GM21447 (cell line): ENCODE results near the gene GNG7.
A peak's percentile ranks its signal among the peaks of the same experiment; 100 is the strongest.
"Not testable (repeated sequence)": the region's sequence is repeated elsewhere in the genome, so short reads cannot be mapped to it uniquely, and the experiment has no call there.

Experiments used
- ATAC-seq: cut with Tn5 transposase; IDR thresholded peaks from one replicate; pipeline ENCODE4 v1.9.1; 2021; ENCODE audit not compliant: unreplicated experiment

The GNG7 gene

DNA sequence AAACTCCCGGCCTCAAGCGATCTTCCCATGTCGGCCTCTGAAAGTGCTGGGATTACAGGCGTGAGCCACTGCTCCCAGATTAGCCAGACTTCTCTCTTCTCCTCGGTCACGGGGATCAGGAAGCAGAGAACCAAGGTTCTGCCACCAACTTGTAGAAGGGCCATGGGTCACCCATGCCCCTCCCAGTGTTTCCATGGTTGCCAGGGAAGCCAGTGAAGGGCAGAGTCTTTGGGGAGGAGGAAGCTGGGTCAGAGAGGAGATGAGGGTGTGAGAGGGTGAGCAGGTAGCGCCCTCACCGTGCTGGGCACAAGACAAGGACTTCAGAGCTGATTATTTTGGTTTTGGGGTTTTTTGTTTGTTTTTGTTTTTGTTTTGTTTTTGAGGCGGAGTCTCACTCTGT, 77.1 kb downstream of the GNG7 start:
- ATAC-seq, result no peak

DNA sequence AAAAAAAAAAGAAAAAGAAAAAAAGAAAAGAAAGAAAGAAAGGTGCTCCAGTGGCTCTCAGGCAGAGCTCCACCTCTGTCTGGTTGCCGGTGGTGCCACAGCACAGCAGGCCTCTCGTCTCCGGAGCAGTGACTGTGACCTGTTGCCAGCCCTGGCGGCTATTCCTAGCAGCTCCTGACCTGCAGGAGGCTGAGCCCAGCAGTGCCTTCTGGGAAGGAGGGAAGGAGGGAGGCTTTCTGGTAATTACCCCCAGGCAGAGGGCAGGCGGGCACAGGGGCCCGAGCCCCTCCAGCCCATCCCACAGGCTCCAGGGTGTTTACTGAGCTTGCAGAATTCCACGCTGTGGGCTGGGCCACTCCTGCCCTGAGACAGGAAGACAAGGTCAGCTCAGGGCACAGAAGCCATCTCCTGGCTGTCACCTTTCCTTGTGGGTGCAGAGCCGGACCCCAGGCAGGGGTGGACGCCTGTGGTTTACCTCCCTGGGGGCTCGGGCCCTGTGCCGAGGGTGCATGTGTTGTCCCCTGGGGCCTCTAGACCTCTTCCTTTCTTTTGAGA, 77.9 kb downstream of the GNG7 start:
- ATAC-seq, result no peak

DNA sequence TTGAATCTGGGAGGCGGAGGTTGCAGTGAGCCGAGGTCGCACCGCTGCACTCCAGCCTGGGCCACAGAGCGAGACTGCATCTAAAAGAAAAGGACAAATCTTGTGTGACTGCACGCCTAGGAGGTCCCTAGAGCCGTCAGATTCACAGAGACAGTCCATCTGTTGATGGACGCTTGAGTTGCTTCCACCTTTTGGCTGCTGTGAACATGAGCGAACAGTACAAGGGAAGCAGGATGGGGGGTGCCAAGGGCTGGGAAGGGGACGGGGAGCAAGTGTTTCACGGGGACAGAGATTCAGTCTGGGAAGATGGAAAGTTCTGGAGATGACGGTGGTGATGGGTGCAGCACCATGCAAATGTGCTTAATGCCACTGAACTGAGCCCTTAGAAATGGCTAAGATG, 78.7 kb downstream of the GNG7 start:
- ATAC-seq, result no peak

- not testable (repeated sequence) for ATAC-seq
Observed at GRCh38 chr19:2622371-2622961, 80.0 kb downstream of the GNG7 start.

- ATAC-seq, result no peak
Observed at GRCh38 chr19:2619076-2619475, 83.4 kb downstream of the GNG7 start.

- no peak for ATAC-seq
Observed at GRCh38 chr19:2618611-2619010, 83.9 kb downstream of the GNG7 start.

DNA sequence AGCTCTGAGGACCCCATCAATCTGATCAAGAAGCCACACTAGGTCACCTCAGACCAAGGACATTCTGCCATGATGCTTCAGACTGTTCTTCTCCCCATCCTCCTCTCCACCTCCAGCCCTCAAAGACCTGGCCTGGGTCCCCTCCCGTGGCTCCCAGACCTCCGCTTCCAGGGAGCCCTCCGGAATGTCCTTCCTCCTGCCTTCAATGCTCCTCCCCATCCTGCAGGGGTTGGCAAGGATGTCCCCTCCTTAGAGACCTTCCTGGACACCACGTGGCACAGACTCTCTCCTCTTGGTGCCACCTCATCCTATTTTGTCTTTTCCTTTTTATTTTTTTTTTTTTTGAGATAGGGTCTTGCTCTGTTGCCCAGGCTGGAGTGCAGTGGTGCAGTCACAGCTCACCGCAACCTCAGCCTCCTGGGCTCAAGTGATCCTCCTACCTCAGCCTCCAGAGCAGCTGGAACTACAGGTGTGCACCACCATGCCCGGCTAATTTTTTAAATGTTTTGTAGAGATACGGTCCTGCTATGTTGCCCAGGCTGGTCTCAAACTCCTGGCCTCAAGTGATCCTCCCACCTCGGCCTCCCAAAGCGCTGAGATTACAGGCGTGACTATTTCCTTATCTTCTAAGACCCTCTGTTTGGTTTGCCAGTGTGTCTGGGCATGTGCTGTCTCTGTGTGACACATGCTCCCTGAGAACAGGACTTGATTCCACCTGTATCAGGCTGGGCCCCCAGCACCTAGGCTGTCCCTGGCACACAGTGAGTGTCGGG, 84.9 kb downstream of the GNG7 start:
- no peak for ATAC-seq

DNA sequence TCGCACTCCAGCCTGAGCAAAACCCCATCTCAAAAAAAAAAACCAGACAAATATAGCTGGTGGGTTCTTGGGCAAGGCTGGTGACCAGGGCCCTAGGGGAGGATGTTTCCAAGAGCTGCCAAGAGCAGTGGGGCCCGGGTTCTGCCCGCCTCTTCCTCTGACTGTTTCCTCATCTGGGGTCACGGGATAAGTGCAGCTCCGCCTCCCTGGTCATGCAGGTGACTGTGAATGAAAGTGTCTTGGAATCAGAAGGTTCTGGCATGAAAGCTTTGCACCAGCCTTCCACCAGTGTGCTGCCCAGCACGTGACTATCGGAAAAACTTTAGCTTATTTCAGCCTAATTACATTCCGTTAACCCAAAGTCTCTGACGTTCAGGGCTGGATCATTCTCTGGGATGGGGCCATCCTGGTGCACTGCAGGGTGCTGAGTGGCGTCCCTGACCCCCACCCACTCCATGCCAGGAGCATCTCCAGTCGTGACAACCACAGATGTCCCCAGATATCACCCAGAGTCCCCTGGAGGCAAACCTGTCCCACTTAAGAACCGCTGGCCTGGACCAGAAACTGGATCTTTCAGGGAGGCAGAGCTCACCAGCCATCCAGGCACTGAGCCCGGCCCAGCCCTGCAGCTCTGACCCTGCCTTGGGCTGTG, 85.6 kb downstream of the GNG7 start:
- ATAC-seq, result no peak

GRCh38 chr19:2615782-2616181, 86.7 kb downstream of the GNG7 start:
- no peak for ATAC-seq

DNA sequence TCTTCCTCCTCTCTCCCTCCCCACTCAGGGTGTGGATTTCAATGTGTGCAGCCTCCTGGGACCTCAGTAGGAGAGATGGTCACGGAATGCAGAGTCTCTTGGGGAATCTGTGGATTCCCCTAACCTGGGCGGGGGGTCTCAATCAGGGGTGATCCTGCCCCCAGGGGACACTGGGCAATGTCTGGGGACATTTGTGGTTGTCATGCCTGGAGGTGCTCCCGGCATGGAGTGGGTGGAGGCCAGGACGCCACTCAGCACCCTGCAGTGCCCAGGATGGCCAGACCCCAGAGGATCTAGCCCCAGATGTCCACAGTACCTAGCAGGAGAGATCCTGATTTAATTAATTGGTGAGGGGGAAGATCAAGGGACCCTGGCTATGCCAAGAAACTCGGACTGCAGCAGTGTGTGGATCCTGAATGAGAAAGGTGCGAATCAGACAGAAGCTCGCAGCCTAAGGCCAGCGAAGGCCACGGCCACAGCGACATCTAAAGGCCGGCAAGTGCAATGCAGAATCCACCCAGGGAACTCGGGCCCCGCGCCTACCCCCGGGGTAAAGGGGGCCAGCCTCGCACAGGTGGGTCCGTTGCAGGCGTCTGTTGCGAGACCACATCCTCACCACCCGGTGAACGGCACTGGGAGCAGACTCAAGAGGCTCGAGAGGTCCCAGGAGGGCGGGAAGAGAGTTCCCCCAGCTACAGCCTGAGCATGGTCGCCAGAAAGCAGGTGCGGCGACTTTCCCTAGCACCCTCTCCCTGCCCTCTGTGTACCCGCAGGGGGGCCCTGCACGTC, 88.8 kb downstream of the GNG7 start:
- ATAC-seq, result no peak

- no peak for ATAC-seq
Observed at GRCh38 chr19:2612619-2613249, 89.8 kb downstream of the GNG7 start.

GRCh38 chr19:2611483-2612464, 90.7 kb downstream of the GNG7 start:
- no peak for ATAC-seq

DNA sequence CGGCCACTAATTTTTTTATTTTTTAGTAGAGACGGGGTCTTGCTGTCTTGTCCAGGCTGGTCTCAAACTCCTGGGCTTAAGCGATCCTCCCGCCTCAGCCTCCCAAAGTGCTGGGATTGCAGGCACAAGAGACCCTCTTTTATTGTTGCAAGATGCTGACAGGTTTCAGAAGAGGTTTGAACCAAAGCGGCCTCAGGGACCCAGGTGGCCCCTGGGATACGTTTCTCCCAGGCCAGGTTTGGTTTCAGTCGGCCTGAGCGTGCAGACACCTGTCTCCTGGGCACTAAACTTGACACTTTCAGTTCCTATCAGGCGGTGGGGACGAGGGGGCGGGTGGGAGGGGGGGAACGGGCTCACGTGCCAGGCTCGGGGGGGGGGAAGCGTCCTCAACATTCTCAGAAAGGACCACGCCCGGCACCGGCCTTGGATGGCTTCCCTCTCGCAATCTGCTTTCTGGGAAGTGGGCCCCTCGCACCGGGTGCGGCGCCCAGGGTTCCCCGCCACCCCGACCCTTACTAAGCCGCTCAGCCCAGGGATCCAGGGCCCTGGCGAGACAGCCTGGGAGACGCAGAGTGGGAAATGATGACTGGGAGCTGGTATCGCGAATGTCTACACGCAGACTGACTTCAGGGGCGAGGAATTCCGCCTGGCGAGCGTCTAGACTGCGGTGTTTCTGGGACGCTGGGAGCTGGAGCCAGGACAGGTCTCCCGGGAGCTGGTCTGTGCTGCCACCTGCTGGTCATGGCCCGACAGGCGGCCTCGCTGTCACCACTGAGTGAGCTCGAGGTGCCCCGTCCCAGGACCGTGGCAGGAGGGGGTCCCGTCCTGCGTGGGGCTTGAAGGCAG, 91.6 kb downstream of the GNG7 start:
- no peak for ATAC-seq

- no peak for ATAC-seq
Observed at GRCh38 chr19:2609389-2610116, 92.9 kb downstream of the GNG7 start.

DNA sequence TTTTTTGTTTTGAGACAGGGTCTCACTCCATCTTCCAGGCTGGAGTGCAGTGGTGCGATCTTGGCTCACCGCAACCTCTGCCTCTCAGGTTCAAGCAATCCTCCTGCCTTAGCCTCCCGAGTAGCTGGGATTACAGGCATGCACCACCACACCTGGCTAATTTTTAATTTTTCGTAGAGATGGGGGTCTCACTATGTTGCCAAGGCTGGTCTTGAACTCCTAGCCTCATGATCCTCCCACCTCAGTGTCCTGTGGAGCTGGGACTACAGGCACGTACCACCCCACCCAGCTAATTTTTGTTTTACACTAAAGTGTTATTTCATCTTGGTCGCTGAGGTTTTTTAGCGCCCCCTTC, 93.5 kb downstream of the GNG7 start:
- not testable (repeated sequence) for ATAC-seq

DNA sequence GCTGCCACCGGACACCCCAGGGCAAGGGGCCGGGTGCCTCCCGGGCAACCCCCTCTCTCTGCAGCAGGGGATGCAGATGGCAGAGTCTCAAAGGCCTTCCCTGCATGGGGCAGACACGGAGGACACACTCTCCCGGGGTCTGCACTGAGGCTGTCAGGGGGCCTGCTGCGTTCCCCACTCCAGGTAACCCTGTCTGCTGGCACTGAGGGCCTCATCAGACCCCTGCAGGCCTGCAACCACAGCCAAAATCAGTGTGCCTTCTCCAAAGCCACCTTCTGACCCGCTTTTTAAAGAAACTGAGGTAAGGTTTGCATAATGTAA, 93.9 kb downstream of the GNG7 start:
- ATAC-seq, result no peak

DNA sequence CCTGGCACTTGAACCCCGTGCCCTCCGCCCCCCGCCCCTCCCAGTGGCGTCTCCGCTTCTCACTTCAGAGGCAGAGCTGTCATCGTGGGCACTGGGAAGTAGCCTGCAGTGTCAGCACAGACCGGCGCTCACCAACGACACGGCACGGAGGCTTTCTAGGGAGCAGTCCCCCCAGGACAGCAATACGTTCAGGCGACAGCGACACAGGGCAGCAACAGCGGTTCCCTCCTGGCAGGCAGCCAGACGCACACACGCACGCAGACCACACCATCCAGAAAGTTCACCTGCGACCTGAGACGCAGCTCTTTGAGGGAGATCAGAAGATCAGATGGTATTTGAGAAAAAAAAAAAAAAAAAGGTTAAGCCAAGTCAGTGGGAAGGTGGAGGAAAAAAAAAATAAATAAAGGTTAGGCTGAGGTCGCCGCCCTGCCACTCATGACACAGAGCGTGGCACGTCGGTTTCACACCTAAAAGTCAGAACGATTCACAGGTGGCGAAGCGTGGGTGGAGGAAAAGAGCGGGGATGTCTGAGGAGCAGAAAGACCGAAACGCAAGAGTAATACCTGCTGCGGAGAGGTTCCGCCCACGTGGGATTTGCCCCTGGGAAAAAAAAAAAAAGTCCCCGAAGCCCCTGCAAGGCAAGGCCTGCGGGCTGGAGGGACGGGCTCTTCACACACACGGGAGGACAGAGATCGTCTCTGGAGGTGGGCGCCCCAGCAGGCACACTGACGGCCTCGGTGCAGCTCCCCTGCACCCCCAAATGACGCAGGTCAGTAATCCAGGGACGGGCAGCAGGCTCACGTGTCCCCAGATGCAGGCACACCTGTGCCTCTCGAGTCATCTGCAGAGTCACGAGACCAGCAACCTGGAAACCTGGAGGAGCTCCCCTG, 94.5 kb downstream of the GNG7 start:
- peak; percentile 28 for ATAC-seq
